GM18870 (cell line): Measurements from ENCODE around the gene EPB41L4B.
"Not testable (repeated sequence)": the region's sequence is repeated elsewhere in the genome, so short reads cannot be mapped to it uniquely, and the experiment has no call there.

Source experiments
- ATAC-seq: cut with Tn5 transposase; IDR thresholded peaks from one replicate; pipeline ENCODE4 v1.9.1; 2021; ENCODE audit warnings: moderate library complexity; ENCODE audit not compliant: unreplicated experiment

EPB41L4B gene

DNA sequence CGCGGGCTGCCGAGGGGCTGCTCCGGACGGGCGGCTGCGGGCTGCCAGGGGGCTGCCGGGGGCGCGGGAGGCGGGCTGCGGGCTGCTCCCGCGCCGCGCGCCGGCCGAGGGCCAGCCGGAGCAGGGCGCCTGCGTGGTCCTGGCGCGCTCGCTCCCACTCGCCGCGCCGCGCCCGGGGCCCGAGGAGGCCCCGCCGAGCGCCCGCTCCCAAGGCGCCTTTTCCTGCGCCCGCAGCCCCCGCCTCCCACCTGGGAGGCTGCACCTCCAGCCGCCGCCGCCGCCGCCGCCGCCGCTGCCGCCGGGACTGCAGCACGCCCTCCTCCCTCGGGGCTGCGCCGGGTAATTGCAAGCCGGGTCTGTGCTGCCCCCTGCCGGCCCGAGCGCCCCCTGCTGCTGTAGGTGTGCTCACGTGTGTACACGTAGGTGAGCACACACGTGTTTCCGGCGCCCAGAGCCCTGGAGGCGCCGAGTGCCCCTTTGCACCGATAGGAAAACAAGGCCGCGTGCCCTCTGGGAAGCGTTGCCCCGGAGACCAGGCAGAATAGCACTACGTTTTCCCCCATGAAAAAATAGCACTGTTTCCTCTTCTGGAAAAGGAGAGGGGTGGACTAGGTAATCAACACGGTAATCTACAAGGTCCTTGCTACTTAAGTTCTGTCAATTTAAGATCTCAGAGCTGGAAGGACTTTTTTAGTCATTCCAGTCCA lies at the start of gene EPB41L4B:
TSS of gene EPB41L4B (minus strand) at position 318 of the 707 bp plus-strand sequence. CDS start 613 bp downstream, outside the sequence.
- ATAC-seq, result peak; percentile 82

DNA sequence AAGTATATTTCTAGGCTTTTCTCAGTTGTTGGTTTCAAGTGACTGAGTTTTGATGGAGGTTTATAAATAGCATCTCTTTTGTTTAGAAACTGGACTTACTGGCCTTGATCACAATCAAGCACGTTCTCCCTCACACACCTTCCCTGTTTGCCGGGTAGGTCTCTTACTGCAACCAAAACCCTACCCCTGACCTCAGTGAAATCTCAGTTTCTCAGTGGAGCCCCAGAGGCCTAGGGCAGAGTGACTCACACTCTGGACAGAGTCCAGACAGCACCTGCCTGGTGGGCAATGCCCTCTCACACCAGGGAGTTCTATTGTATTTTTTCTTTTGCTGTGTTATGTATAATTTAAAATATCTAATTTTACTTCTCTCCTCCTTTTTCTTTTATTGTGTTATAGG lies 48.4 kb upstream of the EPB41L4B start:
- ATAC-seq, result no peak

DNA sequence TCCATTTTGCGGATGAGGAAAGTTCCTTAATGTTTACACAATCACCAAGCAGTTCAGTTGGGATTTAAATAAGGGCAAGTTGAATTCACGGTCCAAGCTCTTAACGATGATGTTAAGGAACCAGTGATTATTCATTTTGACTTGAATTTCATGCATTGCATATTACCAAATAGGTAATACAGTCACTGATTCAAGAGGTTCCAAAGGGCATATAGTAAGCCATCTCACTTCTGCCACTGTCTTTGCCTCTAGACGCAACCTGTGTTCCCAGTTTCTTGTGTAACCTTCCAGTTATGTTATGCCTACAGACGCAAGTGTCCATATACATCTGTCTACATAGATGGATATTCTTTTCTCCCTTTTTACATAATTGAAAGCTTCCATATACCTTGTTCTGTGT lies 39.9 kb upstream of the EPB41L4B start:
- ATAC-seq, result no peak

DNA sequence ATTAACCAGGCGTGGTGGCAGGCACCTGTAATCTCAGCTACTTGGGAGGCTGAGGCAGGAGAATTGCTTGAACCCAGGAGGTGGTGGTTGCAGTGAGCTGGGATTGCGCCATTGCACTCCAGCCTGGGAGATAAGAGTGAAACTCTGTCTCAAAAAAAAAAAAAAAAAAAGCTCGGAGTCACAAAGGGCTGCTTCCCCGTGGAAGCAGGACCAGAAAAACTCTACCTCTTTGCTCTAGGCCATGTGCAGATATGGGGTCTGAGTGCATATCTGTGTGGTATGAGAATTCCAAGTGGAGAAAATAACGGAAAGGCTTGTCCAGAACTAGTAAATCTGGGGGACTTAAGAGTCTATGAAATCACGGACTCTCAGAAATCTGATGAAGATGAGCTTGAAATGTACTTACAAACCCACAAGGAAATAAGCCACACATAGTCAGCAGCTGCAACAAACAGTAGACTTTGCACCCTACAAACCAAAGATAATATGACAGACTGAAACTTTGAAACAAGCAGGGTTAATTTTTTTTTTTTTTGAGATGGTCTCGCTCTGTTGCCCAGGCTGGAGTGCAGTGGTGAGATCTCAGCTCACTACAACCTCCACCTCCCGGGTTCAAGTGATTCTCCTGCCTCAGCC lies 38.2 kb upstream of the EPB41L4B start:
- not testable (repeated sequence) for ATAC-seq

DNA sequence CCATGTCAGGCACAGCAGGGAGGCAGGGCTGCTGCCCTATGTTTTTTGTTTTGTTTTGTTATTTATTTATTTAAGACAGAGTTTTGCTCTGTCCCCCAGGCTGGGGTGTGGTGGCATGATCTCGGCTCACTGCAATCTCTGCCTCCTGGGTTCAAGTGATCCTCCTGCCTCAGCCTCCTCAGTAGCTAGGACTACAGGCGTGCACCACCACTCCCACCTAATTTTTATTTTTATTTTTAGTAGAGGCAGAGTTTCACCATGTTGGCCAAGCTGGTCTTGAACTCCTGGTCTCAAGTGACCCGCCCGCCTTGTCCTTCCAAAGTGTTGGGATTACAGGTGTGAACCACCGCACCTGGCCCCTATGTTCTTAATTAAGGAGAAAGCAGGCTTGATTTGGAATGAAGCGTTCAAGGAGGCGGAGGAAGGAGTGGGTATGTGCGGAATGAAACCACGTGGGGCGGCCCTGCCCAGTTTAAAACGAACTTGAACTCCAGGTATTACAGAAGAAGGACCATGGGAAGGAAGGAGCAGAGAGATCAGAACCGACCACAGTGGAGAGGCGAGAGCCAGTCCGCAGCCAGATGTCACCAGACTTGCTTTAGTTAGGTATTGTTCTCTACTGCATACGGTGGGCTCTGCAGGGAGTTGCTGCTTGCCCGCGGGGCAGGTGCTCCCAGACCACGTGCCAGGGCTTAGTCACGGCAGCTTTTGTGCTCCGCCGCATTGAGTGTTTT lies 34.9 kb upstream of the EPB41L4B start:
- no peak for ATAC-seq

DNA sequence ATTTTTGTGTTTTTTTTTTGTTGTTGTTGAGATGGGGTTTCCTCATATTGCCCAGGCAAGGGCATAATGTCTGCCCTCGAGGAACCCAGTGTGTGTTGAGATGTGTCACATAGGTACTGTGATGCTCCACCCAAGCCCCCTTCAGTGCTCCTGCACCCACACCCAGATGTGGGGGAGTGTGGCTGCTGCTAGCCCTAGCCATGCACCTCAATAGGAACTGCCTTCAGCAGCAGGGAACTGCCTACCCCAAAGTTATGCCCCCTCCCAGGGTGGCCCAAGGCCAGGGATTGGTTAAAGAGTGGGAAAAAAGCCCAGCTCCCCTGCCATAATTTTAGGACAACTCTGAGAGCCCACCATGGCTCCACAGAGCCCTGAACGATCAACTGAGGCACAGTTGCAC lies 33.3 kb upstream of the EPB41L4B start:
- no peak for ATAC-seq

DNA sequence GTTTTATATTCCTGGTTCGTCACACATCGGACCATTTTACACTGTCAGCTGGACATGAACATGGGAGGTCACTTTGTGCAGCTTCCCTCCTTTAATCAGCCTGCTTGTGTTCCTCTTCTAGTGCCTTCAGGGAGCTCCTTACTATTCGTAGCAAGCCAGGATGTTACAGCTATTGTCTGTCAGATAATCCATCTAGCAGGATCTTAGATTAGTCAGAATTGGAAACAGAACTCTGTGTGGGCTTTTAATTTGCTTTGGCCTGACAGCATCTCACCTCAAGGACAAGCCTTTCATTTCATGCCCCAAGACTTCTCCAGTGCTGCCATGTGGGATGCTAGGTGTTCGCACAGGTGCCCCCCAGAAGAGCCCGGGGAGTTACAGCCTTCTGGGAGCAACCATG lies 30.2 kb upstream of the EPB41L4B start:
- ATAC-seq, result no peak

DNA sequence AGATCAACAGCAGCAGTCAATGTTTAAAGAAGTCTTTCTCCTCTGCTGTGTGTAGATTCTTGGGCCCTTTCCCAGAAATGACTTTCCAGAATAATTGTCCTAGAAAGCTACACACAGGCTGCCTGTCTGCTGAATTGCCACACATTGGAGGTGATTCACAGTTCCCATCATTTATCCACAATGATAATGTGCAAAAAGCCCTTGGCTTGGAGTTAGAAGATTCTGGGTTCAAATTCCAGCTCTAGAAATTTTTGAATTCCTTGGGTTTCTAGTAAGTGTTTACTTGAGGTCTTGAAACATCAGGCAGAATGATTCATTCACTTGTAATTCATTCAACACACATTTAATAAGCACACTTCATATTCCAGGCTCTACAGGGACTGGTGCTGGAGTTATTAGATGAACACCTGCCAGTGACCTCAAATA lies 28.6 kb upstream of the EPB41L4B start:
- no peak for ATAC-seq

DNA sequence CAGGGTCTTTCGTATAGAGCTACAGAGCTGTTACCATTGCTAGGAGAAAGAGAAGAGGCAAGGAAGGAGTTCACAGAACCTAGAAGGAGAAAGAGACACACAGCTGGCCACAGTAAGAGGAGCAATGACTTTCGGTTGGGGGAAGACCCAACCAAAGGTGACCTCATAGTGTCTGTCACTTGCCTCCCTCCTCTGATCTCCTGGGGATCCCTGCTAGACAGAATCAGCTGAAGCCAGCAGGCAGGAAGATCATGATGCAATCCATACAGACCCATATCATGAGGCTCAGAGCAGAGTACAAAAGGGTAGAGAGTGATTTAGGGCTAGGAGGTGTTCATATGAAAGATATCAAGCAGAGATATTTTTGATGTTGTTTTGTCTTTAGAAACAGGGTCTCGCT lies 26.0 kb upstream of the EPB41L4B start:
- no peak for ATAC-seq

DNA sequence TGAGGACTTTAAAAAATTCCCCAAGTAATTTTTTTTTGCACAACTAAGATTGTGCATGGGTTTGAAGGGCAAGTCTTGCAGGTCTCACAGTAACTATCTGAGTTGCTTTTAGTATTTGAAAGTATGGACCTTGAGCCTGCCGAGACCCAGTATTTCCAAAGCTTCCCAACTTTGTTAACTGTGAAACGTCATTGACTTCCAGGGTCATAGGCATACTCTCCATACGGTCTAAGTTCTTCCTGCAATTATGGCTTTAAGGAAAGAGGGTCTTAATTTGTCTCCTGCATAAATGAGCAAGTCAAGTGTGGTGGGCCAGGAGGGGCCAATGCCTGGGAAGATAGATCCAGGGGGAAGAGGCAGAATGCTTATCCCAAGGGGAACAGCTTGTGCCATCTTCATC lies 24.0 kb upstream of the EPB41L4B start:
- ATAC-seq, result no peak

DNA sequence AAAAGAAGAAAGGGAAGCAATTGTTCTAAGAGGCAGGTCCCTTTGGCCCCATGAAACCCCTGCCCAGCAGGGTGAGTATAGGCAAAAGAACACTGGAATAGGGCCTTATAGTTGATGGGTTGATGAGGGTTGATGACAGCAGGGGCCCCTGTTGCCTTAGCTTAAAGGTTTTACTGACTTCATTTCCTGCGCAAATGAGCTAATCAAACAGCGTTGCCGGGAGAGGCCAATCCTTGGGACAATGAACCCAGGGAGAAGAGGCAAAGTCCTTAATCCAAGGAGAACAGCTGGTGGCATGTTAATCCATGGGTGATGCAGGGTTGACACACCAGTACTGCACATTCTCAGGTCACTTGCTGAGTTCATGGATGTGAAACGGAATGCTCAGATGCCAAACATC lies 22.0 kb upstream of the EPB41L4B start:
- ATAC-seq, result no peak

DNA sequence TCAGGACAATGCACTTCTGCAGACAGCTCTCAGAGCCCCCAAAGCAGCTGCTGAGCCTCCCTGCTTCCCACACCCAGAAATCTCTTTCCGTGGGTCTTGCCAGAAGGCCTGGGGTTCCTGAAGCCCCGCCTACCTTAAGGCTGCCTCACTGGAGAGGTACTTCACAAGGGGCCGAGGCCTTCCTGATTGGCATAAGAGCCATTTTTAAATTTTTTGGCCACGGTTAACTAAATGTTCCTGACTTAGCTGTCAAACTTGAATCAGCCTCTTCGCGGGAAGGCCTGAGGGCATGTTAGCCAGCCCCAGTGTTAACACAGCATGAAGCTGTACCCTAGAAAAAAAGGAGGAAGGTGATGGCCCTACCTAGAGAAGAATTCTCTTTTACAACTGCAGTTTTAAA lies 20.7 kb upstream of the EPB41L4B start:
- no peak for ATAC-seq

DNA sequence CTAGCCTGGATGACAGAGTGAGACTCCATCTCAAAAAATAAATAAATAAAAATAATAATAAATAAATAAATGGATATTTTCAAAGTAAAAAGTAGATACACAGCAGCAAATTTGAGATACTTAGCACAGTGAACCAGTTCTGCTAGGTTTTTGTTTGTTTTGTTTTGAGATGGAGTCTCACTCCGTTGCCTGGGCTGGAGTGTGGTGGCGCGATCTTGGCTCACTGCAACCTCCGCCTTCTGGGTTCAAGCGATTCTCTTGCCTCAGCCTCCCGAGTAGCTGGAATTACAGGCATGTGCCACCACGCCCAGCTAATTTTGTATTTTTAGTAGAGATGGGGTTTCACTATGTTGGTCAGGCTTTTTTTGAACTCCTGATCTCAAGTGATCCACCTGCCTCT lies 20.1 kb upstream of the EPB41L4B start:
- not testable (repeated sequence) for ATAC-seq

DNA sequence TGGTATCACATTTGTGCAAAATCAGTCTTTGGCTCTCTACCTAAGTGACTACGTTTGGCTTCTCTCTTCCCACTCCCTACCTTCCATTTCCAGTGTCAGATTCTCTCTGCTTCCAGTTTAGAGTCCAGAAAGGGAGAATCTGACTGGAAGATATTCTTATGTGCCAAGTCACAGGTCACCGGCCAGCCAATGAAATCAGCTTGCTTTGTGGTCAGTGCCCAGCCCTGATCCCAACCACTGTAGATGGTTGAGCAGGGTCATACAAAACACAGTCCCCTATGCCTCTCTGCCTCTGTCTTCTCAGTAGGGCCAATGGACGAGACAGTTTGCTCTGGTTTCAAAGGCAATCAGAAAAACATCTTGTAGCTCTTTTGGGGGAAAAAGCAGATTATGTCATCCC lies 15.6 kb upstream of the EPB41L4B start:
- ATAC-seq, result no peak

DNA sequence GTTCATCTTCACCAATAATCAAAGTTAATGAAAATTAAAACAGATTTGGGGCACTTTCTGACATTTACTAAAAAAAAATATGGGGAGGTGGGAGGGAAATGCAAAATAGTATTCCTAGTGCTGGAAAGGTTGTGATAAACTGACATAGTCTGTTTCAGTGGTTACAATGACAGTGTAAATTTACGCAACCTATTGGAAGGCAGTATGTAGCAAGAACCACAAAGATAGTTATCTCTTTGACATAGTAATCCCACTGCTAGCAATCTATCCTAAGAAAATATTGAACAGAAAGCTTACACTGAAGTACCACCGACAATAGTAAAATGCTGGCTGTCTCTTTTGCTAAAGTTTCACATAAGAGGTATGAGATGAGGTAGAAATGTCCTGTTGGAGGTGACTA lies 15.1 kb upstream of the EPB41L4B start:
- no peak for ATAC-seq

DNA sequence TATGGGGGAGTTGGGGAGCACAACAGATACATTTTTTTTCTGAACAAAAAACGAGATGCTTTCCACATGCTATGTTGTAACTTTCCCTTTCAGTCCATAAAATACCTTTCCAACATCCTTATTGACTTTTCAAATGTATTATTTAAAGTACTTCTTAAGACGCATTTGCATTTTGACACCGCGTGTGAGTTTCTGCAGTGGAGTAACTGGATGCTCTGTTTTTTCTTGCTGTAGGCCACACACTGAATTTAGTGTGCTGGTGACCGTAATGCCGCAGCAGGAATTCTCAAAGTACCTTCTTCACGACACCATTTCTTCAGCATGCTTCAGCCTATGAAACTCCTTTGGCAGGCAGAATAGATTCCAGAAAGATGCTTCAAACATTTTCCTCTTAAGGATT lies 14.3 kb upstream of the EPB41L4B start:
- no peak for ATAC-seq

DNA sequence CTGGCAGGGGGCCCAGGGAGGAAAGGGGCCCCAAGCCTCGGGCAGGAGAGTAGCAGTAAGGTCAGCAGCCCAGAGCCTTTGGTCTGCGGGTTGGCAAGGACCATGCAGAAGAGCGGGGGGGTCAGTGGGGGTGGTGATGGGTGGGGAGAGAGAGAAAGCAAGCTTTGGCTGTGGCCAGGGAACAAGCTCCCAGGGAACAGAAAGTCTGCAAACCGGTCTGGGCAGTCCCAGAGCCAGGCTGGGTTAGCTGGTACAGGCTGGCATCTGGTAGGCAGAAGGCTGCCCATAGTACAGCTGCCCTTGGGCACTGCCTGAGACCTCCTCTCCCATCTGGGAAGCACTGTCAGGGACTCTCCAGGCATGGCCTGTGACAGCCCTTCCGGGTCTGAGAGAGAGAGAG lies 10.5 kb upstream of the EPB41L4B start:
- ATAC-seq, result no peak

DNA sequence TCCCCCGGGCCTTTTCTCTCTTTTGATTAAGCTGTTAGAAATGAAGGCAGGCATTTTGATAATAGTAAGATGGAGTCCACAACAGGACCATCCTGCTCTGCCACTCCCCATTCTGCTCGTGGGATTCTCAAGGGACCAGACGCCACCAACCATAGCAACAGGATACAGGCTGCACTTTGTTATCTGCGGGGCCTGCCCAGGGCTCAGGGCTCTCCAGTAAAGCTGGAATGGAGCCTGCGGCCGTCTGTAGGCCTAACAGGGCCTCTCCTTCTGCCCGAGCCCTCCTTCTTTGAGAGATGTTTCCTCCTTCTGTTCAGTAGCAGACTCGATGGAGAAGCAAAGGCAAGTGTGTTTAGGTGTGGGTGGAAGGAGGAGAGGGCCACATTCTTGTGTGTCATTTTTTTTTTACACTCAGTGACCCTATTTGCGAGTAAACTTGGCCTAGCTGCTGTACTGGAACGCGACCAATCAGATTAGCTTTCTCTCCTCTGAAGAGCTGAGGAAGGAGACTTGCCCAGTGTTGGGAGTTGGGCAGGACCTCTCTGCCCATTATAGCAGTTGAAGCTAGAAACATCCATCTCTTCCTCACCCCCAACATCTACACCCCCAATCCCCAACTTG lies 8.9 kb upstream of the EPB41L4B start:
- no peak for ATAC-seq

DNA sequence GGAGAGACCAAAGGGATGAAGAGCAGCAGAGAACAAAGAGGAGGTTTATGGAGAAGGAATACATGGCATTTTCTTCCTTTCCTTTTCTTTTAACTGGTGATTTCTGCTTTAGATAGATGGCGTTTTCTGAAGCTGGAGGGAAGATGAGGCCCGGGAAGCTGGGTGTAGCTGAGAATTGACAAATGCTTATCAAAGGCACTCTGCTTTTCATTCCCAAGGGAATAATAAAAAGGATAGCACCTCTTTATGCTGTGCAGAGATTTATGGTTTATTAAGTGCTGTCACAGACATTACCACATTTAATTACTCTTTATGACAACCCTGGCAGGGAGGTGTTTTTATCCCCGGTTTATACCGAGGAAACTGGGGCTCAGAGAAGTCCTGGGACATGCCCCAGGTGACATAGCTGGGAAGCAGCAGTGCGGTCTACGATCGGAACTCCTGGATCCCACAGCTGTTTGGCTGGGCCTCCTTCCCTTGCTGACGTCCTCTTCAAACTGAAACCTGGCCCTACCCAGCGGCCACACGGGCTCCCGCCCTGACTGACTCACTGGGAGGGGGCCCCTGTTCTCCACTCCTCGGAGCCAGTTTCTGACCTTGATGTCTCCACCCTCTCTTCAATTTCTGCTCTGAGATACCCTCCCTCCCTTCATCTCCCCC lies 8.2 kb upstream of the EPB41L4B start:
- ATAC-seq, result no peak

DNA sequence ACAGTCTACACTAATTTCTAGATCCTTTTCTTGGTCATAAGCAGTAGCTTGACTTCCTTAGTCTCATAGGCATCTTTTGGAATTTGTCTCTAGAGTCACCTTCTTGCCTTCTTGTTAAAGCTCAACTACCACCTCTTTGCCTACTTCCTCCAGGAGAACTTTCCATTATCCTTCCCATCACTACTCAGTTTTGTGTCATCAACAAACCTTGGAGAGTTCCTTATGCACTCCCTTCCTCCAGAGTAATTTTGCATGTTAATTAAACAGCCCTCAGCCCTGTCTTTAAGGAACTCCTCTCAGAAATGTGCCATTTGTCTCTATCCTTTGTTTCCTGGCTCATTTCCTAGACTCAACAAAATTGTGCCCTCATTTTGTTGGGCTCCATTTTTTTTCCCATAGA lies 4.2 kb upstream of the EPB41L4B start:
- ATAC-seq, result no peak

DNA sequence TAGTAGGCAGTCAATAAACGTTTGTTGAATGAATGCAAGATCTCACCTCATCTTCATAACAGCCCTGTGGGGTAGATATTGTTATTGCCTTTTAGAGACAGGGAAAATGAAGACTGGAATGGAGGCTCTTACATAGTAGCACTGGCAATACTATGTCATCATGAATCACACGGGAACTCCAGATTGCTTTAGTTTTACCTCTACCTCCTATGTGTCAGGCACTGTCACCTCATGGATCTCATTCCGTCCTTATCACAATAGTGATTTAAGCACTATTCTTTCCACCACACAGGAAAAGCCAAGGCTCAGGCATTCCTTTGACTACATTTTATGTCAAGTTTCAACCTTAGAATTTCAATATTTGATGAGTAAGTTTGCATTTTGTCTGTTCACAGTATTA lies 2.9 kb upstream of the EPB41L4B start:
- ATAC-seq, result no peak
